Body of pancreas (tissue), 4 donors: ENCODE measurements around the gene INKA1. TPM values are rescaled to one million over a fixed set of nuclear protein-coding genes. Genes with fewer than 3 reads are reported as not detected.
A peak's percentile ranks its signal among the peaks of the same experiment; 100 is the strongest.
"Not testable (repeated sequence)": the region's sequence is repeated elsewhere in the genome, so short reads cannot be mapped to it uniquely, and the experiment has no call there.

Experiments
- ATAC-seq: fragments of 150-250 bp; one replicate; pipeline ENCODE4 v1.9.1; 2016
- DNase-seq, 4 donors: peaks; one replicate each; pipeline ENCODE4 v3.0.0-alpha.2; 2019
- H3K27ac ChIP-seq, 4 donors: fragments of 200-600 bp; sonication (generic); 1 replicate in 3 of 4; 2 replicates in 1 of 4; pipeline versions ENCODE4 v1.5.1 to v1.6.1; 2016 to 2019; ENCODE audit warnings: mild to moderate bottlenecking in 1 of 4, mixed read lengths in 1 of 4, moderate library complexity in 1 of 4
- H3K27me3 ChIP-seq, 2 donors: fragments of 200-600 bp; sonication (generic); one replicate each; pipeline ENCODE4 v1.6.0; 2016; ENCODE audit warnings: mild to moderate bottlenecking in 1 of 2
- H3K36me3 ChIP-seq, 2 donors: fragments of 200-600 bp; sonication (generic); replicated peaks in 1 of 2; 2 replicates each; pipeline ENCODE4 v1.5.1; 2016; ENCODE audit warnings: low read depth in 2 of 2; ENCODE audit not compliant: insufficient read depth in 1 of 2
- H3K4me1 ChIP-seq: fragments of 200-600 bp; sonication (generic); one replicate; pipeline ENCODE4 v1.6.0; 2016
- H3K4me3 ChIP-seq, 2 donors: fragments of 200-600 bp; sonication (generic); 1 replicate in 1 of 2; 2 replicates in 1 of 2; pipeline ENCODE4 v1.5.1; 2016 to 2019
- H3K9me3 ChIP-seq, 3 donors: fragments of 200-600 bp; sonication (generic); 1 replicate in 2 of 3; 2 replicates in 1 of 3; pipeline ENCODE4 v1.5.1; 2016
- CTCF ChIP-seq, 7 experiments: fragments of 450-650 bp in 4 of 7; fragments of 200-600 bp in 3 of 7; sonication (generic) in 3 of 7; IDR thresholded peaks; one replicate each; pipeline ENCODE4 v1.5.1; 2016 to 2019; ENCODE audit warnings: antibody characterized with exemption in 7 of 7
- POLR2A ChIP-seq, 3 donors: fragments of 450-650 bp; IDR thresholded peaks; one replicate each; pipeline ENCODE4 v1.6.1; 2016; ENCODE audit warnings: antibody characterized with exemption in 3 of 3, mild to moderate bottlenecking in 2 of 3
- WGBS, 2 donors: methylation state at CpG; one replicate each; pipeline ENCODE4 v1.1.5; 2017; 5-methylcytosine and 5-hydroxymethylcytosine counted together
- intact Hi-C: fragments of 100-400 bp; cut with DNase I; formaldehyde crosslinking; loops from one replicate; pipeline ENCODE4 v1.15.1; 2023
- total RNA-seq, 2 donors: library from RNA; depleted of rRNA; stranded (reverse); fragments of >200 nt; gene quantifications; one replicate each; pipeline ENCODE4 v1.1.0, GENCODE V29; 2016

INKA1 gene
- total RNA-seq, 2 donors from 2014 or later: 2.6 TPM; not detected in 1

DNA sequence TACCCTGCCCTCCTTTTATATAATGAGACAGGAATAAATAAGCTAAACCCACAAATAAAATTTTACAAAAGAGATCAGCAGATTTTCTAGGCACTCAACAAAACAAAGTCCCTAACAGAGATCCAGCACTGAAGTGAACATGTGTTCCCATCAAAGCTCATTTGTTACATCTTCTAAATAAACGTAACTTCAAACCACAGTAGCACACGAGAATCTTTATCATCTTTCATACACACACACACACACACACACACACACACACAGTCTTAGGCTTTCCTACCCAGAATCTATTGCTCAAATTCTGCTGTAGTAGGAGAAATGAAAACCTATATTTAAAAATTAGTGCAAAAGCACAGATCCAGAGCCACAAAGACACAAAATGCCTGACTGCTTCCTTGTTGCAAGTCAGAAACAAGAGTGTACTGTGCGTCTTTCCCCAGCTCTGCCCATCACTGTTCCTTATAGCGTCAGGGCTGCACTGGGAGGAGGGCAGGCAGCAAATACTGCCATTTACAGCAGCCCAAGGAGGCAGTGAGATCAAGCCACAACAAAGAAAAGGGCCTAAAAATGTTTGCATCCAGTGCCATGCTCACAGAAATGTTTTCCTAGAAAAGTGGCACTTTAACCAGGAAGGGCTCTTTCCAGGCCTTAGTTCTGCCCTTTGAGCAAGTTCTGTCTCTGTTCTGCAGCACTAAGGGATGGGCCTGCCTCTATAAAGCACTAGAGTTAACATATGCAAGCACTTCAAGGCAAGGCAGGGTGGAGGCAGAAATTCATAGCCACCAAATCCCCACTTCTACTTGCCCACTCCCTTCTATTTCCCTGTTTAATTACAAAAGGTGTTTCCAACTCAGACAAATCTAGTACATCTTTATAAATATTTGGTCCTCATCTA lies 22.7 kb upstream of the INKA1 start:
- Histone ChIP-seq H3K9me3 (no peaks in the 10 kb centered on the region), H3K36me3 (peaks cover 3 to 5% of the 10 kb centered on the region in 2 donors), H3K4me3 (no peak overlapping the region), H3K27ac (peak overlapping the region in 1 of 4 donors; percentile 6), H3K4me1 (peaks cover 41% of the 10 kb centered on the region), H3K27me3 (no peaks in the 10 kb centered on the region)
- no peak for TF ChIP-seq POLR2A (IDR thresholded peaks at IDR 0.05)
- no peak for TF ChIP-seq CTCF (IDR thresholded peaks at IDR 0.05)
- WGBS, 2 donors: 66 to 74% methylated on average over 4 of the region's 4 CpGs
- intact Hi-C loops: no loop called here
- ATAC-seq (no peak), DNase-seq (no peak)

DNA sequence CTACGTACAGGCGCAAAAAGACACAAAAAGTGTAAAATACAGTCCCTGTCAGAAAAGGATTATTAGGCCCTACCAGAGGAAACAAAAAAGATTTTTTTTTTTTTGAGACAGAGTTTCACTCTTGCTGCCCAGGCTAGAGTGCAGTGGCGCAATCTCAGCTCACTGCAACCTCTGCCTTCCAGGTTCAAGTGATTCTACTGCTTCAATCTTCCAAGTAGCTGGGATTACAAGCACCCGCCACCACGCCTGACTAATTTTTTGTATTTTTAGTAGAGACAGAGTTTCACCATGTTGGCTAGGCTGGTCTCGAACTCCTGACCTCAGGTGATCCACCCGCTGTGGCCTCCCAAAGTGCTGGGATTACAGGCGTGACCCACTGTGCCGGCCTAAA lies 22.1 kb upstream of the INKA1 start:
- H3K36me3 ChIP-seq, intact Hi-C loops, H3K9me3 ChIP-seq, H3K27me3 ChIP-seq, ATAC-seq, H3K27ac ChIP-seq, H3K4me3 ChIP-seq, DNase-seq: not testable (repeated sequence)
- WGBS, 2 donors: 85 to 86% methylated on average over 9 of the region's 9 CpGs
- peaks cover 44% of the 10 kb centered on the region for H3K4me1 ChIP-seq

GRCh38 chr3:49781415-49782199 lies 21.5 kb upstream of the INKA1 start:
- DNase-seq: no peak
- H3K27ac ChIP-seq: no peak overlapping the region
- no peaks in the 10 kb centered on the region for H3K9me3 ChIP-seq
- peaks cover 3 to 5% of the 10 kb centered on the region in 2 donors for H3K36me3 ChIP-seq
- peaks cover 45% of the 10 kb centered on the region for H3K4me1 ChIP-seq
- no peak for TF ChIP-seq CTCF (IDR thresholded peaks at IDR 0.05)
- no peak for TF ChIP-seq POLR2A (IDR thresholded peaks at IDR 0.05)
- intact Hi-C loops: no loop called here
- ATAC-seq: no peak
- no peak overlapping the region for H3K4me3 ChIP-seq
- 82 to 90% methylated on average over 5 of the region's 5 CpGs for WGBS, 2 donors
- no peaks in the 10 kb centered on the region for H3K27me3 ChIP-seq

DNA sequence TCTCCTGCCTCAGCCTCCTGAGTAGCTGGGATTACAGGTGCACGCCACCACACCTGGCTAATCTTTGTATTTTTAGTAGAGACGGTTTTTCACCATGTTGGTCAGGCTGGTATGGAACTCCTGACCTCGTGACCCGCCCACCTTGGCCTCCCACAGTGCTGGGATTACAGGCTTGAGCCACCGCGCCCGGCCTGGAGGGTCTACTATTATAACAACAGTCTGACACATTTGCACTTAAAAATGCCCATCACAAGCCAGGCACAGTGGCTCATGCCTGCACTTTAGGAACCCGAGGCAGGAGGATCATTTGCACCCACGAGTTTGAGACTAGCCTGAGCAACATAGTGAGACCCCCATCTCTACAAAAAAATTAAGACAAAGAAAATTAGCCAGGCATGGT lies 20.8 kb upstream of the INKA1 start:
- intact Hi-C loops, H3K4me3 ChIP-seq, DNase-seq, H3K27ac ChIP-seq, H3K9me3 ChIP-seq, H3K36me3 ChIP-seq, H3K27me3 ChIP-seq, ATAC-seq: not testable (repeated sequence)
- H3K4me1 ChIP-seq: peaks cover 52% of the 10 kb centered on the region
- WGBS, 2 donors: 97 to 100% methylated on average over 7 to 9 of the region's 9 CpGs

DNA sequence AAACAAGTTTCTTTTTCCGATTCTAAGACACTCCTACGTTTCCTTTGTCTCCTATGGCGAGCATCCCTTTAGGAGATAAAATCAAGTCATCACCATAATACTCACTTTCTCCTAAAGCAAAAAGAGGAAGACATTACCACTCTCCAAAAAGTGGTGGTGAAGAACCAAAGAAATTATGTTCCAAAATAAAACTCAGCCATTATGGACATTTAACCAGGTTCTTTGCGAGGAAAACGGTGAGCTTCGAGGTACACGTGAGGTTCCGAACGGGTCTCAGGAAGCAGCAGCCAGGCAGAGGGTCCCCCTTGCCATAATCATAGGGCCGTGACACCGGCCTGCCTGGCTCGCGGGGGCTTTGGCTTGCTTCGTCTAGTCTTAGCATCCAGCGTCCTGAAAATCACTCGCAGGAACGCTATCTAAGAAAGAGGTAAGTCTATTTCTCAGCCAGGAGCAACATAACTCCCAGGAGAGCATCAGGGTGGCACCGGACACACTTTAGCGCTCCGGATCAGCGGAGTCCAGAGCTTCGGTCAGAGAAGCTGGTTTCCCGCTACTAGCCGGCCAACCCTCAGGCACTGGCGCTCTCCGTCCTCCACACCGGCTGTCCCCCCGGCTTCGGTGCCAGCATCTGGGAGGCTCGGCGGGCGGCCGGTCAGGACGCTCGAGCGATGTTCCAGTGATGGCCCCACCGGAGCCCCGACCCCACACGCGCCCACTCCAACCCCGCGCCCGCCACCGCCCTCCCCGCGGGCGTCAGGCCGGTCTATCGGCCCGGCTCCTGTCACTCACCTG lies 17.3 kb upstream of the INKA1 start:
- TF ChIP-seq CTCF (IDR thresholded peaks at IDR 0.05) (no peak), POLR2A (IDR thresholded peaks at IDR 0.05) (no peak)
- Histone ChIP-seq H3K27me3 (no peaks in the 10 kb centered on the region), H3K4me3 (peak overlapping the region; percentile 94 to 99), H3K36me3 (peaks cover 0 to 3% of the 10 kb centered on the region in 2 donors), H3K27ac (peak overlapping the region; percentile 88 to 99 (median 96)), H3K9me3 (no peaks in the 10 kb centered on the region), H3K4me1 (peaks cover 46% of the 10 kb centered on the region)
- ATAC-seq (peak; percentile 35), DNase-seq (peak in 3 of 4 donors; percentile 46 to 54 (median 49))
- 2 to 5% methylated on average over 14 to 41 of the region's 50 CpGs for WGBS, 2 donors
- intact Hi-C loops: no loop called here
